GM23248 (cell line): Measurements from ENCODE around the gene PAQR9. TPM values are rescaled to one million over a fixed set of nuclear protein-coding genes. Genes with fewer than 3 reads are reported as not detected.
A peak's percentile ranks its signal among the peaks of the same experiment; 100 is the strongest.

Experiments
- DNase-seq: peaks from one replicate; pipeline ENCODE4 v3.0.0-alpha.2; 2015
- H2AFZ ChIP-seq: fragments of 200-600 bp; sonication (generic); 2 replicates; pipeline ENCODE4 v1.6.1; 2016; ENCODE audit warnings: antibody characterized with exemption
- H3F3A ChIP-seq: fragments of 200-600 bp; sonication (generic); 2 replicates; pipeline ENCODE4 v1.6.1; 2016; ENCODE audit warnings: mild to moderate bottlenecking, antibody characterized with exemption, mixed run types; ENCODE audit not compliant: insufficient read depth
- H3K27ac ChIP-seq: fragments of 200-600 bp; sonication (generic); 2 replicates; pipeline ENCODE4 v1.5.1; 2016; ENCODE audit warnings: mild to moderate bottlenecking
- H3K27me3 ChIP-seq: fragments of 200-600 bp; sonication (generic); replicated peaks from 2 replicates; pipeline ENCODE4 v1.6.1; 2016; ENCODE audit warnings: mild to moderate bottlenecking; ENCODE audit not compliant: insufficient read depth
- H3K36me3 ChIP-seq: fragments of 200-600 bp; sonication (generic); 2 replicates; pipeline ENCODE4 v1.6.1; 2016; ENCODE audit warnings: low read depth, mild to moderate bottlenecking
- H3K4me1 ChIP-seq: fragments of 200-600 bp; sonication (generic); 2 replicates; pipeline ENCODE4 v1.6.1; 2016; ENCODE audit warnings: mild to moderate bottlenecking; ENCODE audit not compliant: insufficient read depth
- H3K4me2 ChIP-seq: fragments of 200-600 bp; sonication (generic); one replicate; pipeline ENCODE4 v1.6.1; 2016; ENCODE audit warnings: mild to moderate bottlenecking; ENCODE audit not compliant: unreplicated experiment
- H3K4me3 ChIP-seq: fragments of 200-600 bp; sonication (generic); 2 replicates; pipeline ENCODE4 v1.5.1; 2016; ENCODE audit warnings: mild to moderate bottlenecking
- H3K79me2 ChIP-seq: fragments of 200-600 bp; sonication (generic); 2 replicates; pipeline ENCODE4 v1.6.1; 2016; ENCODE audit warnings: mild to moderate bottlenecking; ENCODE audit not compliant: insufficient read depth
- H3K9ac ChIP-seq: fragments of 200-600 bp; sonication (generic); 2 replicates; pipeline ENCODE4 v1.6.1; 2016; ENCODE audit warnings: mild to moderate bottlenecking
- H3K9me2 ChIP-seq: fragments of 200-600 bp; sonication (generic); 2 replicates; pipeline ENCODE4 v1.6.1; 2016; ENCODE audit warnings: mixed run types, mild to moderate bottlenecking, moderate library complexity; ENCODE audit not compliant: insufficient read depth
- H3K9me3 ChIP-seq: fragments of 200-600 bp; sonication (generic); one replicate; pipeline ENCODE4 v1.6.1; 2017; ENCODE audit warnings: low read depth
- H4K20me1 ChIP-seq: fragments of 200-600 bp; sonication (generic); 2 replicates; pipeline ENCODE4 v1.6.0; 2016; ENCODE audit not compliant: insufficient read depth
- EZH2 ChIP-seq: fragments of 200-600 bp; sonication (generic); IDR thresholded peaks from 2 replicates; pipeline ENCODE4 v1.6.1; 2018; ENCODE audit warnings: antibody characterized with exemption, mild to moderate bottlenecking; ENCODE audit not compliant: insufficient read depth, poor library complexity, severe bottlenecking
- EZH2phosphoT487 ChIP-seq: fragments of 200-600 bp; sonication (generic); IDR thresholded peaks from 2 replicates; pipeline ENCODE4 v1.6.1; 2018; ENCODE audit warnings: antibody characterized with exemption, moderate library complexity, mild to moderate bottlenecking, low read depth; ENCODE audit not compliant: insufficient read depth
- WGBS, 2 experiments: methylation state at CpG; one replicate each; pipeline ENCODE4 v1.1.6; 2015 to 2017; ENCODE audit warnings: low lambda C conversion rate in 2 of 2, low coverage in 1 of 2; ENCODE audit errors: missing lambda C conversion rate in 2 of 2; 5-methylcytosine and 5-hydroxymethylcytosine counted together
- in situ Hi-C: fragments of 300-500 bp; cut with MboI; formaldehyde crosslinking; loops from 2 replicates; pipeline ENCODE4 v1.15.0; 2020
- polyA plus RNA-seq: library from polyadenylated mRNA; unstranded; fragments of >200 nt; fragmentation: Nextera tagmentation; extraction: Ambion mirVana; gene quantifications from 2 replicates; pipeline ENCODE4 v1.2.1, GENCODE V29; 2016
- total RNA-seq: library from RNA; depleted of rRNA; stranded (reverse); fragments of >200 nt; shearing (Covaris generic); gene quantifications from 2 replicates; pipeline ENCODE4 v1.2.3, GENCODE V29; 2014

PAQR9 gene
- total and polyA plus RNA-seq, 2 experiments from 2014 or later: not detected

- Histone ChIP-seq H3K4me1 (no peaks in the 10 kb centered on the region), H4K20me1 (no peaks in the 10 kb centered on the region), H3K9me2 (no peaks in the 10 kb centered on the region), H3K4me2 (no peak overlapping the region), H3K36me3 (no peaks in the 10 kb centered on the region), H3K27me3 (no peaks in the 10 kb centered on the region), H3K9me3 (no peaks in the 10 kb centered on the region), H3K4me3 (no peak overlapping the region), H3K9ac (no peak overlapping the region), H2AFZ (no peak overlapping the region), H3K27ac (no peak overlapping the region), H3F3A (no peaks in the 10 kb centered on the region), H3K79me2 (no peaks in the 10 kb centered on the region)
- TF ChIP-seq EZH2 (no peak), EZH2phosphoT487 (no peak)
- in situ Hi-C loops: no loop called here
- DNase-seq: no peak
- 100% methylated on average over 2 of the region's 2 CpGs for WGBS, 2 experiments
These were observed 3.3 kb upstream of the PAQR9 start for GRCh38 chr3:142966808-142967207.

- Histone ChIP-seq H3K36me3 (no peaks in the 10 kb centered on the region), H3K79me2 (no peaks in the 10 kb centered on the region), H3K4me2 (no peak overlapping the region), H3K27me3 (no peaks in the 10 kb centered on the region), H3K9me2 (no peaks in the 10 kb centered on the region), H3K4me1 (no peaks in the 10 kb centered on the region), H3K9ac (no peak overlapping the region), H3K9me3 (no peaks in the 10 kb centered on the region), H2AFZ (no peak overlapping the region), H3F3A (no peaks in the 10 kb centered on the region), H3K27ac (no peak overlapping the region), H3K4me3 (no peak overlapping the region), H4K20me1 (no peaks in the 10 kb centered on the region)
- in situ Hi-C loops: no loop called here
- DNase-seq: no peak
- TF ChIP-seq EZH2: no peak
- no peak for TF ChIP-seq EZH2phosphoT487
- 97 to 98% methylated on average over 3 of the region's 3 CpGs for WGBS, 2 experiments
These were observed 2.1 kb upstream of the PAQR9 start for GRCh38 chr3:142965581-142965980.

- Histone ChIP-seq H3K27me3 (no peaks in the 10 kb centered on the region), H2AFZ (peak overlapping the region; percentile 86; the same call in 1 of the 2 replicates), H3K4me3 (peak overlapping the region; percentile 77), H3K79me2 (no peaks in the 10 kb centered on the region), H3K4me1 (peaks cover 15% of the 10 kb centered on the region), H3K4me2 (peak overlapping the region; percentile 80), H4K20me1 (no peaks in the 10 kb centered on the region), H3K9me3 (no peaks in the 10 kb centered on the region), H3K9ac (no peak overlapping the region), H3K36me3 (no peaks in the 10 kb centered on the region), H3F3A (peaks cover 16% of the 10 kb centered on the region), H3K9me2 (no peaks in the 10 kb centered on the region), H3K27ac (no peak overlapping the region)
- DNase-seq: no peak
- in situ Hi-C loops: no loop called here
- 0 to 2% methylated on average over 21 to 25 of the region's 35 CpGs for WGBS, 2 experiments
- no peak for TF ChIP-seq EZH2
- TF ChIP-seq EZH2phosphoT487: no peak
These were observed 299 bp downstream of the PAQR9 start for GRCh38 chr3:142963234-142963515.

GRCh38 chr3:142962520-142963233, 797 bp downstream of the PAQR9 start:
- Histone ChIP-seq H4K20me1 (no peaks in the 10 kb centered on the region), H3K9ac (no peak overlapping the region), H3K4me1 (peaks cover 16% of the 10 kb centered on the region), H3K36me3 (no peaks in the 10 kb centered on the region), H3K9me3 (no peaks in the 10 kb centered on the region), H3K27ac (no peak overlapping the region), H3K4me3 (peak overlapping the region; percentile 77), H3F3A (peaks cover 19% of the 10 kb centered on the region), H3K79me2 (no peaks in the 10 kb centered on the region), H3K4me2 (peak overlapping the region; percentile 80), H3K27me3 (no peaks in the 10 kb centered on the region), H3K9me2 (no peaks in the 10 kb centered on the region), H2AFZ (peak overlapping the region; percentile 86; the same call in 1 of the 2 replicates)
- no peak for DNase-seq
- 53 to 74% methylated on average over 44 to 51 of the region's 63 CpGs for WGBS, 2 experiments
- TF ChIP-seq EZH2: no peak
- TF ChIP-seq EZH2phosphoT487: no peak
- in situ Hi-C loops: no loop called here

GRCh38 chr3:142962175-142962519, 1.3 kb downstream of the PAQR9 start:
- H3K27me3 ChIP-seq: no peaks in the 10 kb centered on the region
- WGBS, 2 experiments: 96 to 97% methylated on average over 18 to 19 of the region's 19 CpGs
- H3K27ac ChIP-seq: no peak overlapping the region
- H3K4me3 ChIP-seq: no peak overlapping the region
- no peaks in the 10 kb centered on the region for H3K36me3 ChIP-seq
- TF ChIP-seq EZH2 (no peak), EZH2phosphoT487 (no peak)
- in situ Hi-C loops: no loop called here
- H3K79me2 ChIP-seq: no peaks in the 10 kb centered on the region
- DNase-seq: no peak
- peaks cover 19% of the 10 kb centered on the region for H3F3A ChIP-seq
- H2AFZ ChIP-seq: no peak overlapping the region
- no peaks in the 10 kb centered on the region for H3K9me3 ChIP-seq
- no peak overlapping the region for H3K9ac ChIP-seq
- H4K20me1 ChIP-seq: no peaks in the 10 kb centered on the region
- peaks cover 16% of the 10 kb centered on the region for H3K4me1 ChIP-seq
- H3K4me2 ChIP-seq: no peak overlapping the region
- no peaks in the 10 kb centered on the region for H3K9me2 ChIP-seq
